Measurements from ENCODE around the gene HOXB1.

HOXB1 gene

DNA sequence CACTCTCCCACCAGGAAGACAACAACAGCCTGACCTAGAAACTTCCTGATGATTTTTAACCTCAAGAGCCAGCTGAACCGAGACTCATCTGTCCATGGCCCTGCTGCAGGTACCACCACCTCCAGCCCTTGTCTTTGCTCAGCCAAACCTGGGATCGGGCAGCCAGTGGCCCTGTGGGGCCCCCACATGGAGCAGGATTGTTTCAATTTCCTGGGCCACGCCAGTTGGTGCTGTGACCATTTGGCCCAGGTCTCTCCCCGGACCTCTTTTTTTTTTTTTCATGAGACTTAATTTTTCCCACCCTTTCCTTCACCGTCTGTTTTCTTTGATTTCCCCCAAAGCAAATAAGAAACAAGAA, 22.4 kb upstream of the HOXB1 start:
- DNase-seq = no peak

GRCh38 chr17:48552466-48553189, 21.8 kb upstream of the HOXB1 start:
- DNase-seq = no peak

- DNase-seq = no peak
These were observed 21.0 kb upstream of the HOXB1 start for GRCh38 chr17:48551596-48552465.

DNA sequence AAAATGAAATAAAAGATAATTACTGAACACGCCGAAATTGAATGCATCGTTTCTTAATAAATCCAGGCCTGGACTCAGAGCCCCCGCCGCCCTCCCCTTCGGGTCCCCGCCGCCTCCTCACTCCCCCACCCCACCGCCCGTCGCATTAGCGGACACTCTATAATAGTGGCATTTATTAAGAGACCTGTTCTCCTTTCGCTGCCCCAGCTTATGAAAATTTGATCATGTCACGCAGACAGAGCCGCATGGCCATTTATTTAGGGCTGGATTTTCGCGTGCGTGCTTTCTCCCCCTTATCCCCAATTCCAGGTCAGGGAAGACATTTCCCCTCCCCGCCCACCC, 20.4 kb upstream of the HOXB1 start:
- DNase-seq = no peak

DNA sequence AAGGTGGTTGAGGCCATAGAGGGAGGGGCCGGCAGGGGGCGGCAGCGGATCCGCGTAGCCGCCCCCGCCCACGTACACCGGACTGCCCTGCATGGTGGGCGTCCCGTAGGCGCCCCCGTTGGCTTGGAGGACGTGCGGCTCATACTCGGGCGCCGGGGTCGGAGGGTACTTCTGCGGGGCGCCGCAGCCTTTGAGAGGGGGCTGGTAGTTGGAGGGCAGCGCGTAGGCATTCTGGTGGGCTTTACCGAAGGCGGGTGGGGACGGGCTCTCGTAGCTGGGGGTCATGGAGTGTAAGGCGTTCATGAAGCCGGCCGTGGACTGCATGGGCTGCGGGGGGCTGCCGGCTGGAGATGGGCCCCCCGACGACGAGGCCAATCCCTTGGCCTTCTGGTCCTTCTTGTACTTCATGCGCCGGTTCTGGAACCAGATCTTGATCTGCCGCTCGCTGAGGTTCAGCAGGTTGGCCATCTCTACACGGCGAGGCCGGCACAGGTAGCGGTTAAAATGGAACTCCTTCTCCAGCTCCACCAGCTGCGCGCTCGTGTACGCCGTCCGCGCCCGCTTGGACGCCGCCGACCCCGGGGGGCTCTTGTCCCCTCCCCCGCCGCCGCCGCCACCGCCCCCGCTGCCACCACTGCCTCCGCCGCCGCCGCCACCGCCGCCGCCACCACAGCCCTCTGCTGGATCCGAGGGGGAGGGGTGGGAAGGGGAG, 19.8 kb upstream of the HOXB1 start:
- DNase-seq = no peak

DNA sequence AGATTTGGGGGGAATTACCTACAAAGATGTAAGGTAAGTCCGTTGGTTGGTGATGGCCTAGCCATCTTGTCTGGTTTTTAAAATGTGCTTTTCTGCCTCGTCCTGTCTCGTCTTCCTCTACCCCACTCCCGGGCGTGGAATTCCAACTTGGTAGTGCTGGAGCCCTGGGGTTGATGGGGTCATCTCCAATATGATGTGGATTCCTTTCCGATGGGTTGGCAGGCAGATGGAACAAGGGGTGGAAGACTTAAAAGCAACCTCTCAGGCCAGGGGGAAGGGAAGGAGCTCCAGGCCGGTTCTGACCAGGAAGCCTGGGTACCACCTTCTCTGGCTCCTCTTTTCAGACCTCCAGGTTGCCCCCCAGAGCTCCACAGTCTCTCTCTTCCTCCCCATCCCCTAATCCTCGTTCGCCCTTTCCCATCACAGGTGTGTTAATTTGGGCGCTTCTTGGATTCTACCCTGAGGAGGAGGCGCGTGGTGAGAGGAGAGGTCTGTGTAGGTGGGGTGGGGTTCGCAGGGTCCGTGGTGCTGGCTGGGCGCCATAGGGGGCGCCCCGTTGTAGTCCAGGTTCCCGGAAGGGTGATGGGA, 19.2 kb upstream of the HOXB1 start:
- DNase-seq = no peak

DNA sequence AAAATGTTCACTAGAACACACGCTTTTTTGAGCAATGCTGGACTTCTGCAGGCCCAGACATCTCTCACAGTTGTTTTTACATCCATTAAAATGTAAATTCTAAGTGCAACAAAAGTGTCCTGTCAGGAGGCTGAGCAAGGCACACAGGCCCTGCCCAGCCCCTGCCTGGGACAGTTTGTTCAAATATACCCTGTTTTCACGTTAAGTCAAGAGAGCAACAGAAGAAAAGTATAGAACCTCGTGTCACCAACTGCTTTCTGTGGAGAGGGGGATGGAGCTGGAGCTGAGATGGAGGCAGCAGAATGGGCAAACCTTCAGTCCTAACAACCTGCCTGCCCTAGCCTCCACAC, 18.4 kb upstream of the HOXB1 start:
- no peak for DNase-seq

DNA sequence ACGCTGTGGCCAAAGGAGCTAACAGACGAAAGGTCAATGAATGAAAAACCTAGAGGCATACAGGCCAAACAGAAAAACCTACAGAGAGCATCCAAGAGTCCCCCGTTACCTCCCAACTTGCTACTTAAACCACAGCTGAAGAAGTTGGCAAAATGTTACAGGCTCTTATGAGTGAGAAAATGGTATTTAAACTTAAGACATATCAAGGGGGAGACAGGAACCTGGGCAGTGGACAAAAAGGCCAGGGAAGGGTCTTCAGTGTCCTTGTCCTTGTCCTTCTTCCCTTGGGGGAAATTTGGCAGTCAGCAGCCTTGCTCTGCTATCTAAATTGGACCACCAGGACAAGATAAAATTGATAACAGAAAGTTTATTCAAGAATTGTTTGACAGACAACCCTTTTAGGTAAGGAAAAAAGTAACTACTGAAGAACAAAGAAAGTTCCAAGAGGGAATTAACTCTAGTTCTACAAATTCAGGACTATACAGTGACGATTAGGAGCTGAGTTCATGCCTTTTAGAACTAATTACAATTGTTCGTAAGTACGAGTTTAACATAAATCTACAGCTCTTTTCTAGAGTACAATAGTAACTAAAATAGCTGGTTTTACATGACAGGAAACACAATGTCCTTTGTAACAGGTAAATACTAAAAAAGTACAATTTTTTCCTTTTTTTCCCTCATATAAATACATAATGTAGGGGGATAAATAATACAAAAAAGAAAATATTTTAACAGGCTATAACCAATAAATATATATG, 17.9 kb upstream of the HOXB1 start:
- DNase-seq = no peak

- no peak for DNase-seq
These were observed 17.2 kb upstream of the HOXB1 start for GRCh38 chr17:48547808-48548522.

DNA sequence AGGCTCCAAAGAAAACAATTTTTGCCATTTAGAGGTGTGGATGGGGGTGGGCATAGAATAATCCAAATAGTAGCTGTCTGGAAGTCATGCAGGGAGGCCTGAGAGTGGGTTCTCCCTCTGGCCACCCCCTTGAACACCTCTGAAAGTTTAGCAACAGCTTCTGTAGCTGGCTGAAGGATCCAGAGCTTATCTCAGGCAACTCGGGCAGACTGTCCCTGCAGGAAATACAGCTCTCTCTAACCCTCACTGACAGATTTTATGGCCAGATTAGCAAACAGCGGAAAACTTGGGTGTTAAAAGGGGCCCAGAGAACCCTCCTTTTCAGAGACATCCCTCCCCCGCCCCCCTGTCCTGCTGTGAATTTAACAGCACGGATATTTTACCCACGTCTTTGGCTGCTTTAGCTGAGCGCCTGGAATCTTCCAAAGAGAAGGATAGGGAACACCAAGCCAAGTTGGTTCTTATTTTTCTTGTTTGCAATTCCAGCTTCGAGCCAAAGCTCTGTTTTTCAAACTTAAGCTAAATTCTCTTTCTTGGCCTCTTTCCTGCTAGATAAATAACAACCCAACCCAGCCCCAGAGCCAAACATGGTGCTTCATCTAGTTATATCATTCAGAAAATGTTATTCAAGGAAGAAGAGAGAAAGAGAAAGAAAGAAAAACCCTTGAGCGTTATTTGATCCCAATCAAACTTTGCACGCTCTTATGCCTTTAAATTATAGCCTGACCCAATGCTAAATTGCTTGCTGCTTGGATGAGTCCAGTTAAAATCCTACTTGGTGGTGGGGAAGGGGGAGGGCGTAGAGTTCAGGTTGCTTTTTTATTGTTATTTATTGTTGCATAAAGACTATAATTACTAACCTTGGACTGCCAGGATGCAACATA, 16.4 kb upstream of the HOXB1 start:
- DNase-seq = peak; percentile 60

DNA sequence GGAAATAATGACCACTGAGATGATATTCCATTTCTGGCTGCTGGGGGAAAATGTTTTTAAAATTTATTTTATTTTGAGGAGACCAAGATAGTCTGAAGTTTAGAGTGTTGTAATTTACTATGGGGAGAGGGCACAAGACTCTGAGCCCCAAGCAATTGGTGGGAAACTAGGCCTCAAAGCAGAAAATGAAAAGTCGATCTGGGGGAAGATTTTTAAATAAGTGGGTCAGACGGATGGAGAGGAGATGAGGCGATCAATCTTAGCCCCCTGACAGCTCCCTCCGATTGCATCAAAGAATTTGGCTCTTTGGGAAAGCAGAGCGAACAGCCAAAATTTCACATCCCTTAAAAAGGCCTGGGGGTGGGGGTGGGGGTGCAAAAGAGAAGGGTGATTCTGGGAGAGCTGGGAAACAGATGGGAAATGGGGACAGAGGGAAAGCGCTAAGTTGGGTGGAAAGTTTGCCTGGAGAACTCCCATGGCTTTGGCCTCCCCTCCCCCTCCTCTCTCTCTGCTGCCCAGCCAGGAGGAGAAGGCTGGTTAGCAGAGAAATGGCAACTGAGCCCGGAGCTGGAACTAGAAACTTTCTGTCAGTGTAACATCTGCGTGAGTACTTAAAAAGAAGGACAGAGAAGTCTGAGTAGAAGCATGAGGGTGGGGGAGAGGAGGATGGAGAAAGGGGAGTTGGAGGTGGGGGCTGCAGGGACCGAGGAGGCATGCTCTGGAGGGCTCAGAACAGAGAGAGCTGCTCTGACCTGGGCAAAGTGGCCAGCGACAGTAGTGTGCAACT, 15.5 kb upstream of the HOXB1 start:
- peak; percentile 71 for DNase-seq

- no peak for DNase-seq
These were observed 14.7 kb upstream of the HOXB1 start for GRCh38 chr17:48545539-48545938.

DNA sequence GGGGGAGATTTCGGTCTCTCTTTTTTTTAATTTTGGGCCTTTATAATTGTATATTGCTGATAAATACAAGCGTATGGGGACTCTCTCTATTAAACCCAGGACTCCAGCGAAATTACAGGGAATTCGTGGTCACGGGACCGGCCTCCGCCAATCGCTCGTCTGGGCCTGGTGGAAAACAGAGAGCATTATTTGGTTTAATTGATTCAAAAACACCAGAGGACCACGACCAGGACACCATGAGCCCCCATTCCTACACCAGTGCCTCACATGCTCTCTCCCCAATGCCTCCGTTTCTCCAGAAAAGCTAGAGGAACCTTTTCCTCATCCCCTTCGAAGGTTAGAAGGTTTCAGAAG, 14.2 kb upstream of the HOXB1 start, which contains the start of gene HOXB2:
HOXB2 (minus strand) TSS at position 88 of the 354 bp plus-strand sequence. CDS start 198 bp downstream, outside the sequence.
- DNase-seq = no peak

- peak; percentile 91 for DNase-seq
These were observed 13.7 kb upstream of the HOXB1 start for GRCh38 chr17:48544349-48545021.

DNA sequence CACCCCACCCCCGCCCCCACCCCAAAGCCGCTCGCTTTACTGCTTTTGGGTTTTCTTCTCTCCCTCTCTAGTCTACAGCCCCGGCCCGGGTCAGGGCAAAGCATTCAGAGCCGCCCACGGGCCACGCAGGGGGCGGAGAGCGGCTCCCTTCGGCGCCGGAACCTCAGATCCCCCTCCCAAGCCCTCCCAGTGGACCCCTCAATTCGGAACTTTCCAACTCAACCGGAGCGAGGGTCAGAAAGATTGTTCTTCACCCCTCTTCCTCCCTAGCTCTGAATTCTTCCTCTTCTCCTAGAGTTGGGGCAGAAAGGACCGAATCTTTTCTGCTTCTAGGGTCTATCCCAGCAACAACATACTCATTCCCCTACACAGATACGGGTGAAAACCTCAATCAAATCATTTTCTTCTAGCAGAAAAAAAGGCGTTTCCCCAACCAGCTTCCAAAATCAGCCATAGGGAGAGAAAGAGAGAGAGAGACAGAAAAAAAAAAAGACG, 13.1 kb upstream of the HOXB1 start:
- DNase-seq = peak; percentile 73

DNA sequence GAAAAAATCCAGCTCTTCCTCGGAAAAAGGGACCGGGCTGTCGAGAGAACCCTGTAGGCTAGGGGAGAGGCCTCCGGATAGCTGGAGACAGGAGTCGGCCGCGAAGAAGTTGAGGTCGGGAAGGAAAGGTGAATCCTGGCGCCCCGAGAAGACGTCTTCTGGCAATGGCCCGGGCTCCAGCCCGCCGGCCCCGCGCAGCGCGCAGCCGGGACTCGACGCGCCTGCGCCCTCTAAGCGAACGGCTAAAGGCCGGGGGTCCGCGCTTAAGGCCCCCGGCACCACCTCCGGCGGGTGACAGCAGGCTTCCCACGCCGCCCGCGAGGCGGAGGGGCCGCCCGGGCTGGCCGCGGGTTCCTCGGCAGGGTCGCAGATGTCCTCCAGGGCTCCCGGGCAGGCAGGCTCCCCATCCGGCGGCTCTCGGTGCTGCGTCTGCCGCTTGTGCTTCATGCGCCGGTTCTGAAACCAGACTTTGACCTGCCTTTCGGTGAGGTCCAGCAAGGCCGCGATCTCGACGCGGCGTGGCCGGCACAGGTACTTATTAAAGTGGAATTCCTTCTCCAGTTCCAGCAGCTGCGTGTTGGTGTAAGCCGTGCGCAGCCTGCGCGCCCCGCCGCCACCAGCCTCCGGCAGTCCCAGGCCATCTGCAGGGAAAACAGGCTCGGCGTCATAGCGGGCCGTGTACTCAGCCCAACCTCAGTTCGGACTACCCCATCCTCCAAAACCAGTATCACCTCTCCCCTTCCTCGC, 12.5 kb upstream of the HOXB1 start:
- peak; percentile 57 for DNase-seq

GRCh38 chr17:48542698-48543106, 11.9 kb upstream of the HOXB1 start:
- no peak for DNase-seq

- DNase-seq = no peak
These were observed 11.4 kb upstream of the HOXB1 start for GRCh38 chr17:48542114-48542656.
